ENCODE data around the gene RCOR2. TPM values are rescaled to one million over a fixed set of nuclear protein-coding genes. Genes with fewer than 3 reads are reported as not detected.
"Not testable (repeated sequence)": the region's sequence is repeated elsewhere in the genome, so short reads cannot be mapped to it uniquely, and the experiment has no call there.

RCOR2 gene
- total RNA-seq: 100 to 1,000 TPM in 1 of 8 experiments, 10 to 100 TPM in 4, 1 to 10 TPM in 3; 5.3 to 134 (median 30.2) TPM

DNA sequence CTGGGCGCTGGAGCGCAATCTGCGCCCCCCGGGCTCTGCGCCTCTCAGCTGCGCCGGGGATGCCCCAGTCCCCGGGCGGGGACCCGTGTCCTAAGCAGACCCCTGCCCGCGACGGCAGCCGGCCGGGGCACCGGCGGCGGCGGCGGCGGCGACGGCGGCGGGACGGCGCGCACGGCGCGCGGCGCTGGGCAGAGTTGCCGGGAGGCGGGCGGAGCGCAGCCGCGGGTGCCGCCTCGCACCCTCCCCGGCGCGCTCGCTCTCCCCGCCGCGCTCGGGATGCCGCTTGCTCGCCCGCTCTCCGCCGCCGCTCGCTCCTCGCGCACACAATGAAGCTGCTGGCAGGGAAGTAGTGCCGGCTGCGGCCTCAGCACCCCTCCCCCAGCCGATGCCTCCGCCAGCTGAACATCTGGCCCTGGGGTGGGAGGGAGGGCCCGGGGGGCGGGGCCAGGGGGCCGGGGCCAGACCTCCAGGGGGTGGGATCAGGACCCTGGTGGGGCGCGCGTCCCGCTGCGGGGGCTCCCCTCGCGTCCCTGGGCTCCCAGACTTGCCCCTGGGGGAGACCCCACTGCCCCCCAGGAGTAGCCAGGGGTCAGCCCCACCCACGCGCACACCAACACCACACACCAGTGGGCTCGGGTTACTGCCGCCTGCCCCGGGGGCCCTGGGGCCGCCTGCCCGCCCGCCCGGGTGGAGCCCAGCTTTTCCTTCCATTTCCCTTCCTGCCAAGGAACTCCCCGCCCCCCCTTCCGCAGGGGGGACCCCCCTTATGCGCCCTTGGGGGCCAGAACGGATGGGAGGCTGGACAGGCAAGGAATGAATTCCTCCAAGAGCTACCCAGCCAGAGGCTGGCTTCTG lies at the start of gene RCOR2:
Gene RCOR2 (minus strand): TSS at position 328 of the 855 bp plus-strand sequence. CDS start 708 bp downstream, outside the sequence.
- Histone ChIP-seq H3K4me3 (peak within 1 kb of the TSS; percentile 55 to 94 (median 85)), H3K4me1 (replicated peaks in 1 of 2) (peaks cover 45% of the 10 kb centered on the region in 2 donors), H3K27ac (peak within 1 kb of the TSS; percentile 96 to 97)
- peak; percentile 8 to 48 (median 19) for ATAC-seq (replicated peaks in 6 of 8)
- in situ Hi-C loops (cut with MboI; ENCODE audit: low pct_unique_long_range_greater_than_20kb in 2 of 9, low sequenced_read_pairs in 9 of 9, unreplicated experiment in 9 of 9): no loop called here
- WGBS, 10 experiments: 0% methylated on average over 7 of the region's 85 CpGs; no CpG with 5 or more reads in 9 of the 10 experiments

DNA sequence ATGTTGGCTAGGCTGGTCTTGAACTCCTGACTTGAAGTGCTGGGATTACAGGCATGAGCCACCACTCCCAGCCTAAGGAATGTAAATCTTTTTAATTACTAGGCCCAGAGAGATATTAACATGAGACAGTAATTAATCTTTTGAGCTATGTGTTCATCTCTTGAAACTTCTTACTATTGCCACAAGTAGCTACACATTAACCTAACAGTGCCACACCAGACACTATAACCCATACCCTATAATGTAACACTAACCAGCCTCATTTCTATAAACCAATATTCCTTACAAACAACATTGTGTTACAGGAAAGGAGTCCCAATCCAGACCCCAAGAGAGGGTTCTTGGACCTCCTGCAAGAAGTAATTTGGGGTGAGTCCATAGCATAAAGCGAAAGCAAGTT lies 49.5 kb upstream of the RCOR2 start:
- no peak for ATAC-seq (replicated peaks in 6 of 8)
- in situ Hi-C loops (cut with MboI; ENCODE audit: low pct_unique_long_range_greater_than_20kb in 2 of 9, low sequenced_read_pairs in 9 of 9, unreplicated experiment in 9 of 9): loop anchor here in 1 of 9 experiments (25.0 kb wide), 1 partner anchor 129 kb away; the partner anchor contains the start of gene MARK2
- 100% methylated on average over 1 of the region's 1 CpG; no CpG with 5 or more reads in 6 of the 10 experiments for WGBS, 10 experiments
- Histone ChIP-seq H3K4me3 (no peak overlapping the region), H3K4me1 (replicated peaks in 1 of 2) (peaks cover 0 to 5% of the 10 kb centered on the region in 2 donors), H3K27ac (no peak overlapping the region)

DNA sequence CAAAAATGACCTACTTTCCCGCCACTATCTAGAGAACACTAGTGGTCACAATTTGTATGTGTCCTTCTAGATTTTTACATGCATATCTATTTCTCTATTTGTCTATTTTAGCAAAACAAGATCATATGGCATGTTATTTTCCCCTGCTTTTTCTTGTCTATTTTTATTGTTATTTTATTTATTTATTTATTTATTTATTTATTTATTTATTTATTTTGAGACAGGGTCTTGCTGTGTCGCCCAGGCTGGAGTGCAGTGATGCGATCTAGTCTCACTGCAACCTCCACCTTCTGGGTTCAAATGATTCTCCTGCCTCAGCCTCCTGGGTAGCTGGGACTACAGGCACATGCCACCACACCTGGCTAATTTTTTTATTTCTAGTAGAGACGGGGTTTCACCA lies 46.9 kb upstream of the RCOR2 start:
- H3K27ac ChIP-seq; ATAC-seq (replicated peaks in 6 of 8); H3K4me3 ChIP-seq; H3K4me1 ChIP-seq (replicated peaks in 1 of 2): not testable (repeated sequence)
- 83 to 100% (median 94%) methylated on average over 1 to 4 of the region's 4 CpGs; no CpG with 5 or more reads in 1 of the 10 experiments for WGBS, 10 experiments
- in situ Hi-C loops (cut with MboI; ENCODE audit: low pct_unique_long_range_greater_than_20kb in 2 of 9, low sequenced_read_pairs in 9 of 9, unreplicated experiment in 9 of 9): loop anchor here in 1 of 9 experiments (25.0 kb wide), 1 partner anchor 127 kb away; the partner anchor contains the start of gene MARK2

DNA sequence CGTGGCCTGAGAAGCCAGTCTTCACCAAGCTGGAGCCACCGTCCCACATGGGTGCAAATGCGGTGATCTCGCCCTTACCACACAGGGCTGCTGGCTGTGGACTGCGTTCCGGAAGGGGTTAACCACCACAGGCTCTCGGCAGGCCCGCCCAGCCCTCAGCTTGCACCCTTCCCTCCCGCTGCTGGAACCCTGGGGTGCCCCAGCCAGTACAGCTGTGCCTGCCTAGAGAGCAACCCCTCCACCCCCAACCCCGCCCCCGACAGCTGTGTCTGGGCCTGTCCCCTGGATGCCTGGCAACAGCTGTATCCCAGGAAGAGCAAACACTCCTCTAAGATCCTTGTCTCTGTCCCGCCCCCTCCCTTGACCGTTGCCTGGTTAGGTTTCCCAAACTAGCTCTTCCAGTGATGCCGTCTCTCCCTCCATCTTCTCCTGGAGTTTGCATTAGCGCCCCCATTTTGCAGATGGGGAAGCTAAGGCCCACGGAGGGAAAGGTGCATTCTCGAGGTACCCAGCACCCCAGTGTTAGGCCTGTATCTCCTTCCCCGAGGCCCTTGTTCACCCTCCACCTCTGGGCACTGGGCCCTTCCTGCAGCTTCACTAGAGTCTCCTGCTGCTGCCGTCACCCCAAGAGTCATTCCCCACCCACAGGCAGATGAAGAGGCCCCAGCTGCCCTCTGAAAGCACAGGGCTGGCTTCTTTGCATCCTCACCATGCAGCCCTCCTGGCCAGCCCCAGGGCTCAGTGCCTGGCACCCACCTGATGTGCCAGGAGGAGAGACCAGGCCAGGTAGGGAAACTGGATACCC lies 44.8 kb upstream of the RCOR2 start:
- peak; percentile 30 to 92 (median 70) for ATAC-seq (replicated peaks in 6 of 8)
- in situ Hi-C loops (cut with MboI; ENCODE audit: low pct_unique_long_range_greater_than_20kb in 2 of 9, low sequenced_read_pairs in 9 of 9, unreplicated experiment in 9 of 9): loop anchor here in 1 of 9 experiments (25.0 kb wide), 1 partner anchor 125 kb away; the partner anchor contains the start of gene MARK2
- H3K27ac ChIP-seq: peak overlapping the region in 1 of 2 donors; percentile 41
- WGBS, 10 experiments: 5 to 79% (median 79%) methylated on average over 4 to 6 of the region's 19 CpGs; no CpG with 5 or more reads in 7 of the 10 experiments
- no peak overlapping the region for H3K4me3 ChIP-seq
- peaks cover 0 to 8% of the 10 kb centered on the region in 2 donors for H3K4me1 ChIP-seq (replicated peaks in 1 of 2)

DNA sequence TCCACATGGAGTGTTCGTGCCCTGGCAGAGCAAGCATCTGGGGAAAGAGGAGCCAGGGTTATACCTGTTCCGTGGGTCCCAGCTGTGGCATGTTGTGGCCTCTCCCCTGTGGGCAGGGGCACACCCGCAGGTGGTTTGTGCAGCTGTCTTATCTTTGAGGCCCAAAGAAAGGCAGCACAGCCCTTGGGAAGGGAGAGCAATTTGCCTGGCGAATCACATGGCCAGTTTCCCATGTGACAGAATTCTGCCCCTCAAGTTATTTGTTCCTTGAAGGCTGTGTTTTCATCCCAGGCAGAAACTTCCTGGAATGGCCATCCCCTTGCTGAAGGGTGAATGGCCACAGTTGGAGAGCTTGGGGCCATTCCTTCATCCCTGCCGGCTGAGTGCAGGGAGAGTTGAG lies 41.0 kb upstream of the RCOR2 start:
- ATAC-seq (replicated peaks in 6 of 8): no peak
- Histone ChIP-seq H3K4me3 (no peak overlapping the region), H3K4me1 (replicated peaks in 1 of 2) (peaks cover 0 to 8% of the 10 kb centered on the region in 2 donors), H3K27ac (no peak overlapping the region)
- 73 to 100% (median 90%) methylated on average over 1 to 3 of the region's 5 CpGs; no CpG with 5 or more reads in 7 of the 10 experiments for WGBS, 10 experiments
- in situ Hi-C loops (cut with MboI; ENCODE audit: low pct_unique_long_range_greater_than_20kb in 2 of 9, low sequenced_read_pairs in 9 of 9, unreplicated experiment in 9 of 9): loop anchor here in 1 of 9 experiments (25.0 kb wide), 1 partner anchor 121 kb away; the partner anchor contains the start of gene MARK2

DNA sequence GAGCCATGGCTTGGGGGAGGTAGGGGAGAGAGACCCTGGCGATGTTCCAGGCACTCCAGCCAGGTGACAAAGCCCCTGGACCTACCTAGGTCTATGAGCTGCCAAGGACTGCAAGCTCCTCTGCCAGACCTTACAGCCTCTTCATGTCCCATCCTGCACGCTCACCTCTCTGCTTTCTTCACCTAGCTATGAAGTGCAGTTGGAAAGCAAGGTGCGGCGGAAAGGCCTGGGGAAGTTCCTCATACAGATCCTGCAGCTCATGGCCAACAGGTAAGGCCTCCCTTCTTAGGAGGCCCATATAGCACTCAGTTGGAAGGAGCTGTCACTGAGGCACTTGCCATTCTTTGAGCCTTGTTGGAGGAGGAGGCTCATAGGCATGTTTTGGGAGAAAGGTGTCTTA lies 35.6 kb upstream of the RCOR2 start:
- no peak overlapping the region for H3K4me3 ChIP-seq
- no peak for ATAC-seq (replicated peaks in 6 of 8)
- H3K4me1 ChIP-seq (replicated peaks in 1 of 2): no peaks in the 10 kb centered on the region
- H3K27ac ChIP-seq: no peak overlapping the region
- in situ Hi-C loops (cut with MboI; ENCODE audit: low pct_unique_long_range_greater_than_20kb in 2 of 9, low sequenced_read_pairs in 9 of 9, unreplicated experiment in 9 of 9): loop anchor here in 1 of 9 experiments (25.0 kb wide), 1 partner anchor 115 kb away; the partner anchor contains the start of gene MARK2
- WGBS, 10 experiments: 80 to 100% (median 80%) methylated on average over 1 to 3 of the region's 4 CpGs; no CpG with 5 or more reads in 6 of the 10 experiments

DNA sequence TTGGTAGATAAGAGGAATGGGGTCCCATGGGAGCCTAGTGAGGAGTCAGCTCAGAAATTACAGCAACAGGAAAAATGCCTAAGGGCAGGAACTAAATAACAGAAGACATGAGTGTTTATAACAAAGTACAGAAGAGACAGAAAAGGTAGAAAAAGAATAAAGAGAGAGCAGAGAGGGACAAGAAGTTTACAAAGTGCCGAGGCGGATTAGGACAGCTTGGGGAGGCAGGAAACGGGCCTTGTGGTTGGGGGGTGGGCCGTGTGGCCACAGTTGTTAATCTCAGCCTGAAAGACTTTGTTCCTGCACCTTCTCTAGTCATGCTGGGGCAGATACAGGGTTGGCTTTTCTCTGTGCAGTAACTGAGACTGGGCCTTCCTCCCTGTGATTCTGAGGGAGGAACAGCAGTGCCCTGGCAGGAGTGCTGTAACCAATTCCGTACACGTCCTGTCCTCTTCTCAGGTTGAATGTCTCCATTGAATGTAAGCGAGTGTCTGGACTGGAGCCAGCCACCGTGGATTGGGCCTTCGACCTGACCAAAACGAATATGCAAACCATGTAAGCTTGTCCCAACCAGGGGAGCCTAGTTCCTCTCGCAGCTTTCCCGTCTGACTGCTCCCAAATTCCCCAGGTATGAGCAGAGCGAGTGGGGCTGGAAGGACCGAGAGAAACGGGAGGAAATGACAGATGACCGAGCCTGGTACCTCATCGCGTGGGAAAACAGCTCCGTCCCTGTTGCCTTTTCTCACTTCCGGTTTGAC lies 35.0 kb upstream of the RCOR2 start:
- Histone ChIP-seq H3K27ac (no peak overlapping the region), H3K4me3 (no peak overlapping the region), H3K4me1 (replicated peaks in 1 of 2) (no peaks in the 10 kb centered on the region)
- no peak for ATAC-seq (replicated peaks in 6 of 8)
- in situ Hi-C loops (cut with MboI; ENCODE audit: low pct_unique_long_range_greater_than_20kb in 2 of 9, low sequenced_read_pairs in 9 of 9, unreplicated experiment in 9 of 9): loop anchor here in 1 of 9 experiments (25.0 kb wide), 1 partner anchor 115 kb away; the partner anchor contains the start of gene MARK2
- 67 to 100% (median 88%) methylated on average over 3 to 13 of the region's 20 CpGs; no CpG with 5 or more reads in 1 of the 10 experiments for WGBS, 10 experiments

DNA sequence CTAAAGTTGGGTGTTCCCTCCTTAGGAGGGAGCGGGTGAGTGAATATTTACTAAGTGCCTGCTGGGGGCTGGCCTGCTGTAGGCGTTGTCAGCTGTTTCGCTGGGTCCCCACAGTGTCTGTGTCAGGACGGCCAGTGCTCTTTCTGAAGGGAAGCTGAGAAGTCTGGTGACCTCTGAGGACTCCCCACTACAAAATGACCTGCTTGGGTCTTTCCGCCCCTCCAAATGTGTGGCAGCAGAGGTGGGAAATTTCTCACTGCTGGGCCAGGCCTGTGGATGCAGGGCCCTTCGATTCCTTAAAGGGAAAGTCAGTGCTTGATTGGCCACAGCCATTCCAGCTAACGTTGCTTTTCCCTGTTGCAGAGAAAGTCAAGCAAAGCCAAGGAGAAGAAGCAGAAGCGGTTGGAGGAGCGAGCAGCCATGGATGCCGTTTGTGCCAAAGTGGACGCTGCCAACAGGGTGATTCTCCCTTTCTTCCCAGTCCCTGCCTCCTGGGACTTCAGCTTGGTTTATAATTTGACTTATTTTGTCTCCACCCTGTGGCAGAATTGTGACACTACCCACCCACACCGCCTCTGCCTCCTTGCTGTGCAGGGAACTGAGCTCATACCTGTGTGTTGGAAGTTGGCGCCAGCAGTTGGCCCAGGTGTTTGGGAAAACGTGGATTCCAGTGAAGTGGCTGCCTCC lies 28.7 kb upstream of the RCOR2 start:
- Histone ChIP-seq H3K4me3 (no peak overlapping the region), H3K27ac (no peak overlapping the region), H3K4me1 (replicated peaks in 1 of 2) (peaks cover 8 to 10% of the 10 kb centered on the region in 2 donors)
- ATAC-seq (replicated peaks in 6 of 8): peak; percentile 88 to 96 (median 92)
- 0 to 80% (median 60%) methylated on average over 1 to 10 of the region's 14 CpGs; no CpG with 5 or more reads in 3 of the 10 experiments for WGBS, 10 experiments
- in situ Hi-C loops (cut with MboI; ENCODE audit: low pct_unique_long_range_greater_than_20kb in 2 of 9, low sequenced_read_pairs in 9 of 9, unreplicated experiment in 9 of 9): loop anchor here in 4 of 9 experiments (10.0 to 25.0 kb wide), 2 partner anchors 108 to 111 kb away; partner anchors contain the start of gene MARK2 (in 4 of the 4)

DNA sequence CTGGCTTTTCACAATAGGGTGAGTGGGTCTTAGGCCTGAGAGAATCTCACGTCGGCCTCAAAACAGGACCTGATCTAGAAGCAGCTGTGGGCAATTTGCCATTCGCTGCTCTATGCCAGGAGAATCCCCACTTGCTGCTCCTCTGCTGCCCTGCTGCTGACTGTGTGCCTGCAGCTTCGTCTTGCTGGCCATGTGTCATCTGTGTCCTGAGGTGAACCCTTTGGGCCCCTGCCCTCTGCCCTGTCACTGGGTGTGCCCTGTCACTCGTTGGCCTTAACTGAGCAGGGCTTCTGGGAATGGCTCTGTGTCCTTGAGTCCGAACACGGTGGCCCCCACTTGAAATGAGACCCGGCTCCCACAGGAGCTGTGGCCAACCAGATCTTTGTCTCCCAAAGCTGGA lies 28.0 kb upstream of the RCOR2 start:
- in situ Hi-C loops (cut with MboI; ENCODE audit: low pct_unique_long_range_greater_than_20kb in 2 of 9, low sequenced_read_pairs in 9 of 9, unreplicated experiment in 9 of 9): loop anchor here in 4 of 9 experiments (10.0 to 25.0 kb wide), 2 partner anchors 108 to 110 kb away; partner anchors contain the start of gene MARK2 (in 4 of the 4)
- peak in 5 of 8 experiments; percentile 18 to 51 (median 31) for ATAC-seq (replicated peaks in 6 of 8)
- WGBS, 10 experiments: 0 to 90% (median 60%) methylated on average over 1 to 4 of the region's 8 CpGs; no CpG with 5 or more reads in 3 of the 10 experiments
- no peak overlapping the region for H3K27ac ChIP-seq
- peaks cover 13 to 15% of the 10 kb centered on the region in 2 donors for H3K4me1 ChIP-seq (replicated peaks in 1 of 2)
- H3K4me3 ChIP-seq: no peak overlapping the region

DNA sequence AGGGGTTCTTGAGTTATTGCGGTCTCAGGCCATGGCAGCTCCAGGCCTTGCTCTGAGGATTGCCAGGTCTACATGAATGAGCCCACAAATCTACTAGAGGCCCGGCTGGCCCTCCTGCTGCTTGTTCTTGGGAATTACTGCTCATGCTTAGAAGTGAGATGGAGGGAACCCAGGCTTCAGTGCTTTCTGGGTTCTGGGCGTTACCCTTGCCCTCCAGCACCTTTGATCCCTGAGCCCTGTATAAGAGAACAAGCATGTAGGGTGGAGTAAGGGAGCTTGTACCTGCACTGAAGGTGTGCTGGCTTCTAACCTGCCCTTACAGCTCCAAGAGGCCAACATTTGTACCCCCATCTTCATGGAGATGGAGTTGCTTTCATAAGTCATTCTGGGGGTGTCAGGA lies 25.8 kb upstream of the RCOR2 start:
- no peak overlapping the region for H3K27ac ChIP-seq
- WGBS, 10 experiments: 86 to 100% (median 100%) methylated on average over 1 to 2 of the region's 3 CpGs; no CpG with 5 or more reads in 6 of the 10 experiments
- peaks cover 20% of the 10 kb centered on the region in 2 donors for H3K4me1 ChIP-seq (replicated peaks in 1 of 2)
- in situ Hi-C loops (cut with MboI; ENCODE audit: low pct_unique_long_range_greater_than_20kb in 2 of 9, low sequenced_read_pairs in 9 of 9, unreplicated experiment in 9 of 9): loop anchor here in 4 of 9 experiments (10.0 to 25.0 kb wide), 2 partner anchors 106 to 108 kb away; partner anchors contain the start of gene MARK2 (in 4 of the 4)
- H3K4me3 ChIP-seq: no peak overlapping the region
- ATAC-seq (replicated peaks in 6 of 8): no peak

DNA sequence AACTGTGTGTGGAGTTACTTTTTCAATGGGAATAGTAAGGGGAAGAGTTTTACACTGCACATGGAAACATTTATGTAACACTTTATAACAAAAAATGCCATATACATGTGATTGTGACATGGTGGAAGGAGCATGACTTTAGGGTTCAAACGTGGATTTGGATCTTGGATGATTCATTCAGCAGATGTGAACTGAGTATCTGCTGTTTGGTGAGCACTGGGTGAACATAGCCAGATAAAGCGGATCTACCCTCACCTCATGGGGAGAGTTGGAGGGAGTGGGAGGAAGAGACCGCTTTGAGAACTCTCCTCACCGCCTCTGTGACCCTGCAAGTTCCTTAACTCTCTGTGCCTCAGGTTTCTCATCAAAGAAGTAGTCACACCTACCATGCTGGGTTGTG lies 24.9 kb upstream of the RCOR2 start:
- H3K4me3 ChIP-seq: no peak overlapping the region
- no peak for ATAC-seq (replicated peaks in 6 of 8)
- in situ Hi-C loops (cut with MboI; ENCODE audit: low pct_unique_long_range_greater_than_20kb in 2 of 9, low sequenced_read_pairs in 9 of 9, unreplicated experiment in 9 of 9): loop anchor here in 4 of 9 experiments (10.0 to 25.0 kb wide), 2 partner anchors 105 to 107 kb away; partner anchors contain the start of gene MARK2 (in 4 of the 4)
- no peak overlapping the region for H3K27ac ChIP-seq
- WGBS, 10 experiments: 20 to 100% (median 92%) methylated on average over 1 to 3 of the region's 4 CpGs; no CpG with 5 or more reads in 2 of the 10 experiments
- H3K4me1 ChIP-seq (replicated peaks in 1 of 2): peaks cover 20% of the 10 kb centered on the region in 2 donors
